CD14-positive monocyte (primary cell): Measurements from ENCODE around the gene SHISA3. TPM values are rescaled to one million over a fixed set of nuclear protein-coding genes. Genes with fewer than 3 reads are reported as not detected.

Source experiments
- DNase-seq, 3 donors: peaks; one replicate each; pipeline ENCODE4 v3.0.0-alpha.2; 2011 to 2022
- H2AFZ ChIP-seq: 2 replicates; pipeline ENCODE4 v1.6.0; 2012; ENCODE audit warnings: mild to moderate bottlenecking, low read depth, low read length, inconsistent platforms; ENCODE audit not compliant: insufficient read depth, poor library complexity, severe bottlenecking
- H3K27ac ChIP-seq, 2 donors: 1 replicate in 1 of 2; 2 replicates in 1 of 2; pipeline ENCODE4 v1.5.1; 2012 to 2013; ENCODE audit warnings: low read length in 2 of 2, control low read depth in 1 of 2, inconsistent platforms in 1 of 2, low read depth in 1 of 2, mild to moderate bottlenecking in 1 of 2
- H3K27me3 ChIP-seq, 2 donors: one replicate each; pipeline versions ENCODE4 v1.6.0 to v1.6.1; 2011 to 2013; ENCODE audit warnings: low read length in 2 of 2; ENCODE audit not compliant: control insufficient read depth in 2 of 2, insufficient read depth in 2 of 2
- H3K36me3 ChIP-seq, 2 donors: replicated peaks in 1 of 2; 1 replicate in 1 of 2; 2 replicates in 1 of 2; pipeline versions ENCODE4 v1.5.1 to v1.6.1; 2012 to 2013; ENCODE audit warnings: low read length in 2 of 2, control low read depth in 1 of 2, inconsistent platforms in 1 of 2, mild to moderate bottlenecking in 1 of 2; ENCODE audit not compliant: insufficient read depth in 2 of 2, control insufficient read depth in 1 of 2
- H3K4me1 ChIP-seq, 2 donors: 1 replicate in 1 of 2; 2 replicates in 1 of 2; pipeline versions ENCODE4 v1.5.1 to v1.6.1; 2012 to 2013; ENCODE audit warnings: low read length in 2 of 2, control low read depth in 1 of 2, inconsistent platforms in 1 of 2, mild to moderate bottlenecking in 1 of 2, moderate library complexity in 1 of 2; ENCODE audit not compliant: insufficient read depth in 2 of 2, control insufficient read depth in 1 of 2
- H3K4me2 ChIP-seq: replicated peaks from 2 replicates; pipeline ENCODE3; 2012; ENCODE audit warnings: low read length, moderate library complexity, mild to moderate bottlenecking; ENCODE audit not compliant: poor library complexity, severe bottlenecking; ENCODE audit errors: extremely low read depth
- H3K4me3 ChIP-seq, 3 experiments: fragments of 200-600 bp in 1 of 3; sonication (generic) in 1 of 3; replicated peaks in 1 of 3; 1 replicate in 2 of 3; 2 replicates in 1 of 3; pipeline ENCODE4 v1.5.1; 2011 to 2013; ENCODE audit warnings: low read length in 3 of 3, mild to moderate bottlenecking in 3 of 3, control low read depth in 2 of 3, low read depth in 2 of 3, inconsistent platforms in 1 of 3, moderate library complexity in 1 of 3
- H3K79me2 ChIP-seq: 2 replicates; pipeline ENCODE4 v1.6.0; 2012; ENCODE audit warnings: mild to moderate bottlenecking, control low read depth, inconsistent platforms, low read length, moderate library complexity; ENCODE audit not compliant: insufficient read depth
- H3K9ac ChIP-seq: 2 replicates; pipeline ENCODE4 v1.6.0; 2017; ENCODE audit warnings: low read length, mild to moderate bottlenecking; ENCODE audit not compliant: insufficient read depth, poor library complexity, severe bottlenecking
- H3K9me3 ChIP-seq, 2 donors: replicated peaks in 1 of 2; 1 replicate in 1 of 2; 2 replicates in 1 of 2; pipeline versions ENCODE4 v1.5.1 to v1.6.1; 2012 to 2013; ENCODE audit warnings: low read length in 2 of 2, control low read depth in 1 of 2; ENCODE audit not compliant: control insufficient read depth in 1 of 2, insufficient read depth in 1 of 2
- H4K20me1 ChIP-seq: 2 replicates; pipeline ENCODE4 v1.6.0; 2012; ENCODE audit warnings: mild to moderate bottlenecking, low read length, control low read depth, moderate library complexity; ENCODE audit not compliant: insufficient read depth
- H3K27ac Mint-ChIP-seq, 7 donors: one replicate each; pipeline ENCODE4 v1.8.0; 2020; ENCODE audit warnings: mild to moderate bottlenecking in 7 of 7, mixed read lengths in 7 of 7, moderate library complexity in 6 of 7, inconsistent platforms in 2 of 7
- H3K27me3 Mint-ChIP-seq, 3 donors: one replicate each; pipeline ENCODE4 v1.8.0; 2021 to 2022; ENCODE audit warnings: low read depth in 3 of 3, mild to moderate bottlenecking in 3 of 3, mixed read lengths in 3 of 3, moderate library complexity in 3 of 3, inconsistent platforms in 1 of 3
- H3K36me3 Mint-ChIP-seq, 2 donors: one replicate each; pipeline ENCODE4 v1.8.0; 2020; ENCODE audit warnings: mixed read lengths in 2 of 2, inconsistent platforms in 1 of 2, mild to moderate bottlenecking in 1 of 2
- H3K4me1 Mint-ChIP-seq: one replicate; pipeline ENCODE4 v1.8.0; 2020; ENCODE audit warnings: mild to moderate bottlenecking, mixed read lengths
- H3K4me3 Mint-ChIP-seq, 2 donors: one replicate each; pipeline ENCODE4 v1.8.0; 2020; ENCODE audit warnings: mild to moderate bottlenecking in 2 of 2, mixed read lengths in 2 of 2, moderate library complexity in 1 of 2
- H3K9me3 Mint-ChIP-seq, 7 donors: one replicate each; pipeline ENCODE4 v1.8.0; 2020 to 2022; ENCODE audit warnings: mixed read lengths in 7 of 7, mild to moderate bottlenecking in 6 of 7, moderate library complexity in 6 of 7, inconsistent platforms in 2 of 7
- CTCF ChIP-seq: fragments of 200-600 bp; IDR thresholded peaks from one replicate; pipeline ENCODE4 v1.8.0; 2022; ENCODE audit warnings: antibody characterized with exemption, mild to moderate bottlenecking
- WGBS: methylation state at CpG from one replicate; pipeline ENCODE4 v1.1.5; 2013; ENCODE audit warnings: missing lambda C conversion rate; ENCODE audit not compliant: insufficient coverage; 5-methylcytosine and 5-hydroxymethylcytosine counted together
- intact Hi-C, 2 donors: fragments of 100-400 bp; cut with micrococcal nuclease; formaldehyde crosslinking; loops; one replicate each; pipeline versions ENCODE4 v1.15.0 to v1.15.1; 2023
- polyA plus RNA-seq, 3 donors: library from polyadenylated mRNA; depleted of rRNA in 1 of 3; unstranded in 2 of 3; stranded (reverse) in 1 of 3; fragments of 300-500 nt in 2 of 3; fragments of >200 nt in 1 of 3; fragmentation: Illumina TruSeq in 2 of 3; gene quantifications; 1 replicate in 2 of 3; 2 replicates in 1 of 3; pipeline ENCODE4 v1.2.3, GENCODE V29; 2012 to 2021

SHISA3 gene
- polyA plus RNA-seq, 3 donors = not detected

- H3K27me3 ChIP-seq = peaks cover 0 to 4% of the 10 kb centered on the region in 2 donors
- no peak overlapping the region for H3K27ac Mint-ChIP-seq
- no peak for TF ChIP-seq CTCF
- no CpG with 5 or more reads among the region's 4 CpGs for WGBS
- H3K9me3 ChIP-seq = no peaks in the 10 kb centered on the region
- H3K4me3 ChIP-seq = no peak overlapping the region
- H2AFZ ChIP-seq = no peak overlapping the region
- DNase-seq = no peak
- no peak overlapping the region for H3K9ac ChIP-seq
- no peak overlapping the region for H3K27ac ChIP-seq
- intact Hi-C loops = no loop called here
- H3K36me3 Mint-ChIP-seq = no peaks in the 10 kb centered on the region
- H3K36me3 ChIP-seq = no peaks in the 10 kb centered on the region
- no peaks in the 10 kb centered on the region for H3K4me1 ChIP-seq
- no peaks in the 10 kb centered on the region for H3K79me2 ChIP-seq
- no peak overlapping the region for H3K4me2 ChIP-seq
- no peaks in the 10 kb centered on the region for H3K4me1 Mint-ChIP-seq
- H4K20me1 ChIP-seq = no peaks in the 10 kb centered on the region
- peaks cover 2 to 13% (median 6%) of the 10 kb centered on the region in 3 donors for H3K27me3 Mint-ChIP-seq
- no peak overlapping the region for H3K4me3 Mint-ChIP-seq
- peaks cover 0 to 5% (median 4%) of the 10 kb centered on the region in 7 donors for H3K9me3 Mint-ChIP-seq
These were observed 19.8 kb upstream of the SHISA3 start for GRCh38 chr4:42377497-42377896.

- Mint-ChIP-seq H3K27ac (no peak overlapping the region), H3K9me3 (peaks cover 3 to 13% (median 5%) of the 10 kb centered on the region in 7 donors), H3K36me3 (no peaks in the 10 kb centered on the region), H3K27me3 (peaks cover 2 to 21% (median 5%) of the 10 kb centered on the region in 3 donors), H3K4me1 (no peaks in the 10 kb centered on the region), H3K4me3 (no peak overlapping the region)
- Histone ChIP-seq H3K9ac (no peak overlapping the region), H4K20me1 (no peaks in the 10 kb centered on the region), H3K4me2 (no peak overlapping the region), H3K79me2 (no peaks in the 10 kb centered on the region), H3K27ac (no peak overlapping the region), H2AFZ (no peak overlapping the region), H3K9me3 (no peaks in the 10 kb centered on the region), H3K4me3 (no peak overlapping the region), H3K36me3 (no peaks in the 10 kb centered on the region), H3K4me1 (no peaks in the 10 kb centered on the region), H3K27me3 (peaks cover 0 to 4% of the 10 kb centered on the region in 2 donors)
- DNase-seq = no peak
- no peak for TF ChIP-seq CTCF
- WGBS = no CpG with 5 or more reads among the region's 2 CpGs
- intact Hi-C loops = no loop called here
These were observed 15.6 kb upstream of the SHISA3 start for GRCh38 chr4:42381666-42382065.
